Occipital lobe (tissue), 2 donors: ENCODE measurements around the gene C13orf42. TPM values are rescaled to one million over a fixed set of nuclear protein-coding genes. Genes with fewer than 3 reads are reported as not detected.
A peak's percentile ranks its signal among the peaks of the same experiment; 100 is the strongest.

Source experiments
- DNase-seq: peaks from one replicate; lab custom pipeline; 2025; lab: John Stamatoyannopoulos, UW
- total RNA-seq: library from RNA; depleted of rRNA; stranded (reverse); fragments of >200 nt; gene quantifications from one replicate; pipeline ENCODE4 v1.2.3, GENCODE V29; 2014

The C13orf42 gene
- total RNA-seq, 1 donor from 2014 or later, result not detected

DNA sequence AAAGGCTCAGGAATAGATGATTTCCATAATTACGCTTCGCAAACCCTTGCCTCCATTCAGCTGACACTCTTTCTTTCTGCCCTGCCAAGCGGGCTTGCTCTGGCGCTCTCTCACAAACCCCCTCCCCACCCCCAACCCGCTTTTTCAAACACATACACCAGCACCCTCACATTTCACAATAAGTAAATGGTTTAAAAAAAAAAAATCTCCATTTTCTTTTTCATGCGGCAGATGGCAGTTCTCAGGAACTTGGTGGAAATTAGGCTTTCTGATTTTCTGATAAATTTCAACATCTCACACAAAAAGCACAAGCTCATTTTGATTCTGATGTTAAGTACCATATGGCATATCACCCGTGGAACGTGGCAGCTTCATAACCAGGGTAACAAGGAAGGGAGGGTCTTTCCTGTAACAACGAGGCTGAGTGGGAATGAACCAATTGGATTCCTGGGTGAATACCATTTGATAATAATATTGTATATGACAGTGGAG, 43.8 kb downstream of the C13orf42 start:
- no peak for DNase-seq

DNA sequence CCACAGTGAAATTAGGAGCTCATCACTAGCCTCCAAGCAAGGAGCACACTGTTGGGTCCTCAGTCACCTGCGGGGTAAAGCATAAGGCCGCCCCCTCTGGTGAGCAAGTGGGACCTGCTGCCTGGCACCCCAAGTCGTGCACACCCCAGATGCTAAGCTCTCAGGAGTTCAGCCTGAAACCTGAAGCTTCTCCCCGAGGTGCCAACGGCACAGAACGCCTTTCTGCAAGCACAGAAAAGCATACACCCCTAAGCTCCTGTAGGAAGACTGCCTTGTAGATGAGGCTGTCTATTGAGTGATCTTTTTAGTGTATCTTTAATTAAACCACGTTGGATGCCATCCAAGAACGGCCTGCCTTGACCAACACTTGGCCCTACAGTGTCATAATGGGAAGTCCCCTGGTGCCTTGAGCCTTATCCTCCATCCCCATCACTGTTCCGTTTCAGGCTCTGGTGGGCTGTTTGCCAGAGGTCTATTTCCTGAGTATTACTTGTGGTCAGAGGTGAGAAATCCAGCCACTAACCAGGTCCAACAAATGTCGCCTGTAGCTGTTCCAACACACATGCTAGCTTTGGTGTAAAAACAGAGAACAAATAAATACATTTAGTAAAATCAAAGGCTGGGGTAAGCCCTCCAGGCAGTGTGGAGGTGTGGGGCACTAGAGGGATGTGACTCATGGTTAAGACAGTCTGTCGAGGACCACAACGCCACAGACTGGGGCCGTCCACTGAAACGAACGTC, 44.8 kb downstream of the C13orf42 start:
- no peak for DNase-seq

DNA sequence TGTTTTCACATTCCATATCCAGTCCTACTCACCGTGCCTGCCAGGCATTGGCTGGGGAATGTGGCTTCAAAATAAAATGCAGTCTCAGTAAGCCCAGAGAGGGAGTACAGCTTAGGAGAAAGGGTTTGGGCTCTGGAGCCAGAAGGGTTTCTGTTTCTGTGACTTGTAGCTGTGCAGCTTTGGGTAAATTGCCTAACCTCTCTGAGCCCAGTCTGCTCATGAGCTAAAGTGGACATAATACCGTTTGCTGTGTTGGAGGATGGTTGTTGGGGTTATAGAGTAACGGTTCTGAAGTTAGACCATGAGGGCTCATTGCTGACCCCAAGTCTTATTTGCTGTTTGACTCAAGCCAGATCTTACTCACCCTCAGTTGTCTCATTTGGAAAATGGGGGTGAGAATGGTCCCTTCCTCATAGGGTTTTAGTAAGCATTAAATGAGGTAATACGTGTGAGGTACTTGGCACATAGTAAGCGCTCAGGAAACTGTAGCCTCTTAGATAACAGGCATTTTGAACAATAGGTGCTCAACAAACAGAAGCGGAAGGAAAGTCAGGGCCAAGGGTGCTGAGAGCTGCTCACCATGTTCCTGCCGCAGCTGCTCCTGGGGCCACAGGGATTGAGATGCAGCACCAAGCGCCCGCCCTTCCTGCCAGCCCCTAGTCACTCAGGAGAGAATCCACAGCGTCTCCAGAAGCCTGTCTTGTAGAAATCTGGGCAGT, 45.5 kb downstream of the C13orf42 start:
- no peak for DNase-seq

DNA sequence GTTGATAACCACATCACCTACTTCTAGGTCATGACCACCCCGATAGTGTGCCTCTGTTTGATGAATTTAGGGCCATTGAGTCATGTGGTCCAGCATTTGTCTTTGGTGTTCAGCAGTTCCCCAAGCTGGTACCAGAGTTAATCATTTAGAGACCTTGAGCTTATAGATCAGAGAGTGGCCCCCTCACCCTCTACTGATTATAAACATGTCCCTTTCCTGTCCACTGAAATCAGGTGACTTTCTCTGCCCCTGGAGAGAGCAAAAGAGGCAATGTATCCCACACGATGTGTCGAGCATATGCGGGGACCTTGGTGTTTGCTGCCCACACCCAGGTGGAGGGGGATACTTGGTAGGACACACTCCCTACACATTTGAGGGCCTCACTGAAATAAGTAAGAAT, 46.3 kb downstream of the C13orf42 start:
- DNase-seq, result no peak

DNA sequence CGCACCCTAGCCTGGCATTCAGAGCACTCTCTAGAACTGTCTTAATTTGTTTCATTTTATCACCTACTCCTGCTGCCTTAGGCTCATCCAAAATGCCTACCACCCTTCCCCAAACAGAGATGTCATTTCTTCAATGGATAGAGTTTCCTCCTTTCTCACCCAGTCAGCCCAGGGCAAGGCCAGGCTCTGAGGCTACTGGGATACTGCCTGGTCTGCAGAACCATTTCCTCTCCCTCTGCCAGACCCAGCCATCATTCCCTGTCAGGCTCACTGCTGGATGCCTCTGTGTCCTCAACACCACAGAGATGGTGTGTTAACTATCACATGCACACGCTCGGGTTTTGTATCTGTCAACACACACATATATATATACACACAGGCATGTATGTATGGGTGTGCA, 47.2 kb downstream of the C13orf42 start:
- DNase-seq, result no peak

DNA sequence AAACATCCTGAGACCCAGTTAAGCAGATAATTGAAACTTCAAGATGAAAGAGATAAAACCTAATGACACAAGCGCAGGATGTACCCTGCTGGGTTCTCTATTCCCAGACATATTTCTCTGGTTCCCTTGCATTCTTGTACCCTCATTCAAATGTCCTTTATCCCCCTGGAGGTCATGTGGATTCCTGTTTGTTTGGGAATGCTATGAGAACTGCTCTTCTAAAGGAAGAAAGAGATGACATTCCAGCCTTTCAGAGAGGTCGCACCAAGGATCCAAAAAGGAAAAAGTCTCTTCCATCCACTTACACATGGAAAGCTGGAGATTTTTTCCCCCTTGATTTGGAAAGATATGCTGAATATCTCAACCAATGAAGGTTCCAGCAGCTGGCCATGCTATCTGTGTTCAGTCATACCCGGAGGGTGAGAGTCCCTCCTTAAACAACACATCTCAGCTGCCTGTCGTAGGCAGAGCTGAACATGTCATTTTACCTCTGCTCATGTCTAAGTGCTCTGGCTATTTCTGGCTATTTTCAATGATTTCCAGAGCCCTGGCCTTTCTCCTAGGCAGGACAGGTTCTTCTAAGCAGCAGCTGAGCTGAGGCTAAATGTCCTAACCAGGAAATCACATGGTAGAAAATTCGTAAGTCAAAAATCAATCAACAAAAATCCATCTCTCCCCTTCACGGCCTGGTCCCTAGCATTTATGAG, 52.5 kb downstream of the C13orf42 start:
- no peak for DNase-seq

DNA sequence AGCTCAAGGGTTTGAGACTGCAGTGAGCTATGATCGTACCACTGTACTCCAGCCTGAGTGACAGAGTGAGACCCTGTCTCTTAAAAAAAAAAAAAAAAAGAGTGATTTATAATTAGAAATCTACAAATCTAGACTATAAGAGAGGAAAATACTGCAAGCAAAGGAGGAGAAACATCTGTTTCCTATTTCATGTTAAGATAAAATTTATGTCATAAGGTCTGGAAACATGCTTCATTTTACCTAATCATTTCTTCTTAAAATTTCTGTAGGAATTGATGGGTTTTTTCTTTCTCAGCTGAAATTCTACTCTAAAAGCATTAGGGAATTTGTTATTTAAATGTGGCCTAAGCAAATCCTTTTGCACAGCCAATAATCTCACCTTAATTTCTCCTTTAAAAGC, 53.2 kb downstream of the C13orf42 start:
- DNase-seq, result no peak

DNA sequence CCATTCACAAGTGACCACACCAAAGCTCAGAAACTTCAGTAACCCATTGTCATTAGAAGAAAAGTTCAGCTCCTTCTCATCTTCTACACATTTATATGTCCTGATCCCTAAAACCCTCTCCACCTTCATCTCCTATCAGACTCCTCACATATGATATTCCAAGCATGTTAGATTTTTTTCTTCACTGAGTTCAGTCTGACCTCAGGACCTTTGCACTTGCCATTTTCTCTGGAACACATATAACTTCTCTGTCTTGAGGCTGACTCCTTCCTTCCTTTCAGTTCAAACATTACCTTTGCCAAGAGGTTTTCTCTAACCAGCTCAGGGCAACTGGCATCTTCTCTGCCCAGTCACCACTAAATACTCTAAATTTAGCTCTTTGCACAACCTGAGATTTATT, 54.1 kb downstream of the C13orf42 start:
- DNase-seq, result no peak

DNA sequence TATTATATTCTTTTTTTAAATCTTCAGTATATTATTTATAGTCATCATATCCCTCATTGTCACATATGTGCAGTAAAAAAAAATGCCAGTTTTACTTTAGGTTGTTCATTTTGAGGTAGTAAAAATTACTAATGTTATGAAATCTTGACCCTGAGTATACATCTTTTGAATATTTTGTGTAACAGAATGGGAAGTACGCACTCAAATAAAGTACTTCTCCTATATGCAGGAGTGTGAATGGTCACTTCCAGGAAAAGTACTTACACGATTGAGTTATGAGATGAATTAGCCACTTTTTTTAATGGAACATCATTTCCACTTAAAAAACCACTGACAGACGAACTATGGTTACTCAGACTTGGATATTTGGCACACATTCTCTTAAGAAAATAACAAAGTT, 58.5 kb downstream of the C13orf42 start:
- DNase-seq, result no peak

DNA sequence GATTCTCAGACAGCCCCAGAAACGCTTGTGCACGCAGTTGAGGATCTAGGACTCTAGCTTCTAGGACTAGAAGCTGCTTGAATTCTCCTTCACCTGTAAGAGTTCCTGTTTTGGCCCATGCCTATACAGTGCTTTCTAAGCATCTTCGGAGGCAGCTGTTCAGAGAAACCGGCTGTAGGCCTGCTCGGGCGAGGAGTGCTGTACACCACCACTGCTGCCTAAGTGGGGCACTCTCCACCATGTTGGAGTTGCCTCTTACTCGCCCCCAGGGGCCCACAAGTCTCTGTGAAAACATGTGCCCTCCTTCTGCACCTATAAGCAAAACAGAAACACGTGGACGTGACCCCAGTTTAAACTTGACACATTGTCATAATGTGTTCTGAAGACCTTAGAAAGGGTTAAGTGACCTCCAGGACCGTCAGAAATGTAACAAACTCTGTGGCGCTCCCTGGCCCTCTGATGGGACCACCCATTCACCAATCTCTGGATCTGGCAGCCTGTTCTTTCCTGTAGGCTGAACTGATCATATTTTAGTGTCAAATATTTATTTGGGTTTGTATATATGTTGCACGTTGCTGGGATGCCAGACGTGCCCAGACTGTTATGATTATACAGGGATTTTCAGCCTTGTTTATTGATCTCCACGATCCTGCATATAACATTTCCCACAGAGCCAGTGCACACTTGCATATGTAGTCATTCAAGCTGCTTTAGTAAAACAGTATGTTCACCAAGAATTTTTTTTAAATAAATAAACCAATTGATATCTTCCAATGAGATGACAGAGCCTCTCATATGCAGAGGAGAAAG, 60.8 kb downstream of the C13orf42 start:
- DNase-seq, result no peak

DNA sequence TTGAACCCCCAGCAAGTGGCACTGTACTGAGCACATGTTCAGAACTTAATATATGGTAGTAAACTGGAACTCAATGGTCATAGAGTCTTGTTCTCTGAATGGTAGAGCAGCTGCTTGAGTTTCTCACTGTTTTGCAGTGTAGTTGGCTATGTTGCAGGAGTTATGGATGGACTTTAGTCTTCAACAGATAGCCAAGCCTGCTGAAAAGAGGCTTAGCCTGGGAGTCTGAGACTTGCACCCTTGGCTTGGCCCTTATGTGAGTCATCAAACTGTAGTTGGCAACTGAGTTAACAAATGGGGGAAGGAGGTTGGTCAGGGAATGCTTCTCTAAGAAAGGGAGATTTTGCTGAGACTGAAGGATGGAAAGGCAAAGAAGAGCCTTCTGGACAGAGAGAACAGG, 62.5 kb downstream of the C13orf42 start:
- no peak for DNase-seq

DNA sequence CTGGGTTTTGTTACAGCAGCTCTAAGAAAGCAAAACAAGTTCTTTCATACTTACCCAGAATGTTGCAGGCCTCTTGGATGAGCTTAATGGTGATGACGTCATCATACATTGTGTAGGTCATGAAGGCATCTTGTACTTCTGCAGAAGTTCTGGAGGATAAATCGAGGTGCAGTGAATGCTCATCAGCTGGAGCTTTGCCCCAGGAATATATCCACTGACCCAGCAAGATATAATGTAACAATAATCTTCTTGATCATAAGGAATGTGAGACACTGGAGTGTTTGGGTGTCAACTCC, 63.0 kb downstream of the C13orf42 start:
- DNase-seq, result no peak

DNA sequence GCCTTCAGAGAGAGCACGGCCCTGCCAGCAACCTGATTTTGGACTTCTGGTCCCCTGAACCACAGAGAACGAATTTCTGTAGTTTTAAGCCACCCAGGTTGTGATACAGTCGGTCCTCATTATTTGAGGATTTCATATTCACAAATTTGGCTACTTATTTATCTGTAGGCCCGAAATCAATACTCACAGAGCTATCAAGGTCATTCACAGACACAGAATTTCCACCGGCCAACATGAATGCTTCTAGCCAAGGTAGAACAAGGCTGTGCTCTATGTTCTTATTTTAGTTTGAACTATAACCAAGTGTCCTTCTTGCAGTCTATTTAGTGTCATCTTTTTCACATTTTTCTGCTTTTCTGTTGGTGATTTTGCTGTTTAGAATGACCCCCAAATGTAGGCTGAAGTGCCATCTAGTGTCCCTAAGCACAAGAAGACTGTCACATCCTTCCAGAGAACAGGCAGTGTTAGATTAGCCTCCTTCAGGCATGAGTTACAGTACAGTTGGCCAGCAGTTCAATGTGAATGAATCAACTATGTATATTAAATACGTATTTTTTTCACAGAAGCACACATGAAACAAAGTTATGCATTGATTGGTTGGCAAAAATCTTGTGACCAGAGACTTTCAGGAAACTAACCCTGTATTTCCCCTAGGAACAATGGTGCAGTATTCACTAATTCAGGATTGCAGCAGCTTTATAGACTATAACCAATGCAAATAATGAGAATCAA, 63.5 kb downstream of the C13orf42 start:
- no peak for DNase-seq

DNA sequence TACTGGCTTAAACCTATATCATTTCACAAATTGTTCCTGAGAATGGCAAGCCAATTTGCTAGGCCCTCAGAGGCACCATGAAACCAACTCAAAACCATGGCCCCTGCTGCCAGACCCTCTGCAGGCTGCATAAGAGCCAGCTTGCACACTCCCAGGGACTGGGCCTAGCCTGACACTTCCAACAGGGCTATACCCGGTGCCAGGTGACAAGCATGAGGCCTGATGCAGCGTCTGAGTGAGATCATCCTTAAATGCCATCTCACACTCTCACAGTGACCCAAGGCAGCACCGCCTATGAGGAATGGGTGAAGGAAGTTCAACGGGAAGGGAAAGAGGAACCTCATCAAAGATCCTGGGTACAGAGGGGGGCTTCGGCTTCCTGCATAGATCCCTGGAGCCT, 65.6 kb downstream of the C13orf42 start:
- no peak for DNase-seq

DNA sequence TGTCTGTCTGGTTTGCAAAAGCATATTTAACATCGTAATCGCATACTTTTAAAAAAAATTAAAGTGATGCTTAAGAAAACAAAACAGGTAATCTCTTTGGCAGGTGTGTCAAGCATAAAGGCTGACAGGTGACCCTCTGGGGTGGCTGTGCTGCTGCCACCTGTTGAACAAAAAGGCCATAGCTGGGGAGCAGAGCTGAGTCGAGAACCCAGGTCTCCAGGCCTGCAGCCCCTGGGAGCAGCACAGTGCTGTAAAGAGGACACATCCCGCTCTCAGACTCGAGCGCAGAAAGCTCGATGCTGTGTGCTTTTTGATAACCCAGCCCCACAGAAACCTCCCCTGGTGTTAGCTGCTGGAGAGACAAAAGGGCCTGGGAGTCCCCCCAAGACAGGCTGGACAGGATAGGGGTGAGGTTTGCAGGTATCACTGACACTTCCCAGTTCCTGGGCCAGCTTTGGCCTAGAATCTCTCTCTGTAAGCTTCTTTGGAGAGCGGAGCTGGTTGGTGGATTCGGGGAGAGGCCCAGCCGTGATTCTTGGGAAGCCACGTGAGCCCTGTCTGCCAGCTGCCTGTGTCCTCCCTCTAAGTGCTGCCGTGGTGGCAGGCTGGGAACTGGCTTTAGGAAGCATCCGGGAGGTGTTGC, 66.9 kb downstream of the C13orf42 start:
- DNase-seq, result no peak

DNA sequence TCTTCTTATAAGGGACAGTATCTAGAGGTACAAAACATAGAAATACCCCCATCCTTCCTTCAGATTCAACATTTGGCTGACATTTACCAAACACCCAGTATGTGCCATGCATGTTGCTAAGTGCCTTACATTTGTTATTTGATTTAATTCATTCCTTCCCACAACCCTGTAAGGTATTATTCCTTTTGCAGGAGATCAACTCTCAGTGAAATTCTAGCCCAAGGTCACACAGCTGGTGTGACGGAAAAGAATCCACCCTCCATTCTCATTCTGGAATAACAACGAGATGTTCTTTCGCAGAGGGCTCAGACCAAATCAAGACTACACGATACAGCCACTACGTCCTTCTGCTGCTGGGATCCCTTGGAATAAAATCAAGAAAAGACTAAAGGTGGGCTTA, 67.8 kb downstream of the C13orf42 start:
- DNase-seq, result no peak

DNA sequence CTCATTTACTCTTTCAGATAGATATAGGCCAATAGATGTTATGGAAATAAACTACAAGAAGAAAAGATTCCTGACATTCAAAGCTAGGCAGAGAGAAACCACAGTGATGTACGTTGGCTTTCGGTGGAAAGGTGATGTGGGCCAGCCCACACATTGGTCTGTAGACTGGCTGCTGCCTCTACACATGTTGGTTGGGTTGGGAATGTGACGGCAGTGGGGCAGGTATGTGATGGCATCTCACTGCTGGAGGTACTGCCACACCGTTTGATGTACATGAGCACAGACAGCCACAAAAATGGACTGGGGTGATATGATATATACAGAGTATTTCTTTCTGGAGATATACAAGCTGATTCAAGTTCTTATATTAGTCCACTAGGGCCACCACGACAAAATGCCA, 69.4 kb downstream of the C13orf42 start:
- no peak for DNase-seq

DNA sequence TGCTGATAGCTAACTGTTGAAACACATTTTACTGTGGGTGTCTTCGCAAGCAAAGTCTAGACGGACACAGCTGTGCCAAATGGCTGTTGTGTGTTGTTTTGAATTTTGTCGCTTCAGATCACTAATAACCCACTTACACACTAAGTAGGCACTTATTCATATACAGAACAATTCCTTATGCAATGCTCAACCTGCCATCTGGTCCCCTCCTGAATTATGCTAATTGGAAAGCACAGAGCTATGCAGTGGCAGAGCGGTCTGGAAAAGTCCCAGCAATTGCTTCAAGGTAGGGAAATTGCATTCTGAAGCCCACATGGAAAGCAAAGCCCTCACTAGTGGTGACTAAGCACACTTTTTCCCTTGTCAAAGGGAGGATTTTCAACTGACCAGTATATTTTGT, 69.9 kb downstream of the C13orf42 start:
- peak; percentile 10 for DNase-seq

DNA sequence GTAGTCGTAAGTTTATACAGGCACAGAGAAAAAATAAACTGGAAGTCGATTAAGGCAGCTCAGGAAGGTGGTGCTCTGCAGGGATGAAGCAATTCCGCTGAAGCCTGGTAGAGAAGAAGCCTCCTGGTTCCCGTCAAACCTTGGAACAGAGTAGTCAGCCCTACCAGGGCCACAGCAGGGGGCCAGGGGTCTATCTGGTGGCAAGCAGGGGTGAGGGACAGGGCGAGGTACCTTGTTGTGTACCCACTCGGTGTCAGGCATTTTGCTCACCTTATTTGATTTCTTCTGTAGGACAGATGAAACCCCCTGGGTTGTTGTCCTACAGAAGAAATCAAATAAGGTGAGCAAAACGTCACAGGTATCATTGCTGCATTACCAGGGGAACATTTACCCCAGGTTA, 70.6 kb downstream of the C13orf42 start:
- DNase-seq, result no peak

DNA sequence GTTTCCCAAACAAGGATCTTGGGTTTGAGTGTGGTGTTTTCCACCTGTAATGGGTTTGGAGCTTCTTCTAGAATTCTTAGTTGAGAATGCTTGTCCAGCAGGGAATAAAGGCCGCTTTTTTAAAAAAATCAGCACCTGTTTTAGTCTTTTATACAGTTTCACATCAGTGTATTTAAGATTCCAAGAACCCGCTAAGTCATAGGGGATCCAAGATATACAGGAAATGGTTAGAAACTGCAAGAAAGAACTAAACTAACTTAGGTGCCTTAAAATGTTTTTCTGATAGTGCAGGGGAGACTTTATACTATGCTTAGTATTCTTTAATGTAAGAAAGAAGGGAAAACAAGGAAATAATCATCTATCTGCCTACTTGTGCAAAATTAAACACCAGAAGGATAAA, 74.7 kb downstream of the C13orf42 start:
- DNase-seq, result no peak

DNA sequence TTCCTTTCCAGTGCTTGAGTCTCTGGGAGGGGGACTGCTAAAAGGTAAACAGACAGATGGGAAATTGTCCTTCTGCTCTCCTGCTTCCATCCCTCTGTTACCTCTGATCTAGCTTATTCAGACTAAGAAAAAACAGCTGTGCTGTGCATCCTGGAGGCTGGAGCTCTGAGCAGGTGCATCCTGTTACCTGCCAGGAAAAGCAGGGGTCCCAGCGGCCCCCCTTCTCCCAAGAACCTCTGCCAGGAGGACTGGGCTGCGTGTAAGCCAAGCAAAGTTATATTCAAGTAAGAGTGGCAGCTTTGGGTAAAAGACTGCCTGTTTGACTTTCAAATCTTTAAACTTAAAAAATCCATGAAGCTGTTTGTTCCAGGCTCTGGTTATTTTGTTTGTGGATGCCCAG, 75.1 kb downstream of the C13orf42 start:
- DNase-seq, result no peak
